Measurements from ENCODE around the gene TMC7.
A peak's percentile ranks its signal among the peaks of the same experiment; 100 is the strongest.

TMC7 gene

GRCh38 chr16:19094542-19095365, 111.0 kb downstream of the TMC7 start:
- no peak for TF ChIP-seq Cebpa-rat (IDR thresholded peaks at IDR 0.05)
- Histone ChIP-seq H3K9ac (no peak overlapping the region), H3K4me1 (no peaks in the 10 kb centered on the region), H3K36me3 (no peaks in the 10 kb centered on the region), H3K4me2 (no peak overlapping the region), H4K20me1 (no peaks in the 10 kb centered on the region), H3K27ac (no peak overlapping the region), H3K27me3 (no peaks in the 10 kb centered on the region), H3K4me3 (no peak overlapping the region), H3K9me3 (peaks cover 10% of the 10 kb centered on the region)

DNA sequence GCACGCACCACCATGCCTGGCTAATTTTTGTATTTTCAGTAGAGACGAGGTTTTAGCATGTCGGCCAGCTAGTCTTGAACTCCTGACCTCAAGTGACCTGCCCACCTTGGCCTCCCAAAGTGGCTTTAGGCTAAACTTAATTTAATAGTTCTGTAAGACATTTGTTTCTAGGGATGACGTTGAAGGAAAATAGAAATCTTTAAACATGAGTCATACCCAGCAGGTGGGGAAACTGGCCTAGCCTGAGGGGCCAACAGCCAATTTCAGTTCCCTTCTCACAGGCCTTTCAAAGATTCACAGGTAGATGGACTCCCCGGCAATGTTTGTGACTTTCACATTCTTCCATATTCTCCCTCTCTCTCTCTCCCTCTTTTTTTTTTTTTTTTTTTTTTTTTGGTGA, 111.9 kb downstream of the TMC7 start:
- Histone ChIP-seq H3K4me1 (no peaks in the 10 kb centered on the region), H3K27me3 (no peaks in the 10 kb centered on the region), H4K20me1 (no peaks in the 10 kb centered on the region), H3K36me3 (no peaks in the 10 kb centered on the region), H3K9me3 (peaks cover 10% of the 10 kb centered on the region), H3K9ac (no peak overlapping the region), H3K27ac (no peak overlapping the region), H3K4me3 (no peak overlapping the region), H3K4me2 (no peak overlapping the region)
- no peak for TF ChIP-seq Cebpa-rat (IDR thresholded peaks at IDR 0.05)

DNA sequence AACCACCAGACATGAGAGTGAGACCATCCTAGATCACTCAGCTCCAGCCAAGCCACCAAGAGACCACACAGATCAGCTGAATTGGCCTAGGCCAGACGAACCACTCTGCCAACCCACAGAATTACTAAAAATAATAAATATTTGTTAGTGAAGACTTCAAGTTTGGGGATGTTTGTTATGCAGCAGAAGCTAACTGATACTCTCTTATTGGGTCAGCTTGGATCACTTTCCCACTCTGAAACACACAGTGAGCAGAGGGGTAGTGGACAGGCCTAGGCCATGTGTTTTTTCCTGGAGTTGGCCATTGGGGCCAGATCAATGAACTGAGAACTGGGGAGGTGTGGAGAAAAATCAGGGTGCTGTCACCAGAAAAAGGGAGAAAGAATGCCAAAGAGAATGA, 114.4 kb downstream of the TMC7 start:
- no peaks in the 10 kb centered on the region for H3K27me3 ChIP-seq
- no peaks in the 10 kb centered on the region for H4K20me1 ChIP-seq
- H3K27ac ChIP-seq: no peak overlapping the region
- no peak overlapping the region for H3K9ac ChIP-seq
- no peak overlapping the region for H3K4me2 ChIP-seq
- H3K9me3 ChIP-seq: peaks cover 5% of the 10 kb centered on the region
- H3K36me3 ChIP-seq: no peaks in the 10 kb centered on the region
- H3K4me3 ChIP-seq: no peak overlapping the region
- no peaks in the 10 kb centered on the region for H3K4me1 ChIP-seq
- no peak for TF ChIP-seq Cebpa-rat (IDR thresholded peaks at IDR 0.05)

GRCh38 chr16:19102187-19102872, 118.6 kb downstream of the TMC7 start:
- Histone ChIP-seq H4K20me1 (no peaks in the 10 kb centered on the region), H3K4me2 (no peak overlapping the region), H3K36me3 (no peaks in the 10 kb centered on the region), H3K27me3 (no peaks in the 10 kb centered on the region), H3K4me1 (peaks cover 22% of the 10 kb centered on the region), H3K4me3 (no peak overlapping the region), H3K9me3 (peaks cover 5% of the 10 kb centered on the region), H3K27ac (no peak overlapping the region), H3K9ac (no peak overlapping the region)
- TF ChIP-seq Cebpa-rat (IDR thresholded peaks at IDR 0.05): no peak

DNA sequence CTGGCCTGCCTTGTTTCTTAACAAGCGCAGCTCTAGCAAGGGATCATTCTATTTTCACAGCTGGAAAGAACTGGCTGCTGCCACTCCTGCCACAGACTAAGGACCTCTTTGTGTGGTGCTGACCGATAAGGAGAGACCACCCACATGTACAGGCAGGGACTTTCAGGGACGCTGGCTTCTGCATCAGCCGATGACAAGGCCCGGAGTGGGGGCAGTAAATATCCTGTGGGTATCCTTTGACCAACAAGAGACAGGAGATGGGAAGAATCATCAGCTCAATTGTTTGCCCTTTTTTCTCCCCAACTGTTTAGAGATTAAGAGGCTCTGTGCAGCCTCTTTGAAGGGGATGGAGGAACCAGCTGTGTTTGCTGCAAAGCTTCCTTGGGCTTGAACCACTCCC, 120.9 kb downstream of the TMC7 start:
- H3K4me3 ChIP-seq: no peak overlapping the region
- no peaks in the 10 kb centered on the region for H3K27me3 ChIP-seq
- H3K27ac ChIP-seq: no peak overlapping the region
- H3K36me3 ChIP-seq: no peaks in the 10 kb centered on the region
- H4K20me1 ChIP-seq: no peaks in the 10 kb centered on the region
- H3K4me1 ChIP-seq: peaks cover 34% of the 10 kb centered on the region
- H3K9ac ChIP-seq: no peak overlapping the region
- no peaks in the 10 kb centered on the region for H3K9me3 ChIP-seq
- no peak overlapping the region for H3K4me2 ChIP-seq
- TF ChIP-seq Cebpa-rat (IDR thresholded peaks at IDR 0.05): no peak

GRCh38 chr16:19105131-19105530, 121.4 kb downstream of the TMC7 start:
- Histone ChIP-seq H3K36me3 (no peaks in the 10 kb centered on the region), H3K4me2 (peak overlapping the region; percentile 84; the same call in 1 of the 2 replicates), H3K4me3 (no peak overlapping the region), H3K9ac (no peak overlapping the region), H3K27ac (no peak overlapping the region), H3K9me3 (no peaks in the 10 kb centered on the region), H3K4me1 (peaks cover 34% of the 10 kb centered on the region), H4K20me1 (no peaks in the 10 kb centered on the region), H3K27me3 (no peaks in the 10 kb centered on the region)
- no peak for TF ChIP-seq Cebpa-rat (IDR thresholded peaks at IDR 0.05)

DNA sequence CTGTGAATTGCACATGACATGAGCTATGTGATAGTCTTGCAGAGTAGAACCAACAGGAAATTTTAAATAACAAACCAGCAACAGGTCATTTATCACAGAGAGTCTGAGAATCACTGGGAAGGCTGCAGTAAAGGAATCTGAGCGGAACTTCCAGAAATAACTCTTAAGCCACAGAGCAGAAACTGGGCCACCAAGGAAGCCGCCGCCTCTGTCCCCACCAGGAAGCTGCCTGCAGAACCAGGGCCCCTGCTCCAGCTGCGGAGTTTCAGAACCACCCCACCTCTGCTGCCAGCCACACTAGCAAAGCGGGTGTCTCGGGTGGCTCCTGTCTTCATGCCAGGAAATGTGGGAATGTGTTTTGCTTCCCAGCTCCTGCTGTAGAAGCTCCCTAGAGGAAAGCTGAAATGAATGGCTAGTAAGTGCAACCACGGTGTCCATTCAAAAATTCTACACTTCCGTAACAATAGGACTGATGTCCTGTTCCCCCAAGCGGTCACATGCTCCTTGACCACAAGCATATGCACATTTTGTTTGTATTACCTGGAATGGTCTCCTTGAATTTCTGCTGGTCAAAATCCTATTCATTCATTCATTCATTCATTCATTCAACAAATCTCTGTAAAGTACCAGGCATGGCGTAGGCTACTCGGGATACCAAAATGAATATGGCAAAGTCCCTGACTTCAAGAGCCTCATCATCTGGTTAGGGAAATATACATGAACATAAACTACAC, 122.3 kb downstream of the TMC7 start:
- Histone ChIP-seq H3K4me3 (no peak overlapping the region), H4K20me1 (no peaks in the 10 kb centered on the region), H3K9ac (peak overlapping the region; percentile 35; the same call in 1 of the 2 replicates), H3K4me2 (peak overlapping the region; percentile 84), H3K36me3 (no peaks in the 10 kb centered on the region), H3K4me1 (peaks cover 34% of the 10 kb centered on the region), H3K9me3 (no peaks in the 10 kb centered on the region), H3K27ac (no peak overlapping the region), H3K27me3 (no peaks in the 10 kb centered on the region)
- no peak for TF ChIP-seq Cebpa-rat (IDR thresholded peaks at IDR 0.05)

GRCh38 chr16:19106625-19107020, 122.9 kb downstream of the TMC7 start:
- no peak for TF ChIP-seq Cebpa-rat (IDR thresholded peaks at IDR 0.05)
- Histone ChIP-seq H3K4me2 (peak overlapping the region; percentile 84), H3K9me3 (no peaks in the 10 kb centered on the region), H3K36me3 (no peaks in the 10 kb centered on the region), H4K20me1 (no peaks in the 10 kb centered on the region), H3K27ac (no peak overlapping the region), H3K9ac (no peak overlapping the region), H3K4me3 (no peak overlapping the region), H3K4me1 (peaks cover 34% of the 10 kb centered on the region), H3K27me3 (no peaks in the 10 kb centered on the region)

- Histone ChIP-seq H3K4me2 (peak overlapping the region; percentile 59), H3K9me3 (no peaks in the 10 kb centered on the region), H3K4me3 (no peak overlapping the region), H4K20me1 (no peaks in the 10 kb centered on the region), H3K4me1 (peaks cover 38% of the 10 kb centered on the region), H3K27me3 (no peaks in the 10 kb centered on the region; the same call in 1 of the 2 replicates), H3K27ac (no peak overlapping the region), H3K36me3 (no peaks in the 10 kb centered on the region), H3K9ac (no peak overlapping the region)
- TF ChIP-seq Cebpa-rat (IDR thresholded peaks at IDR 0.05): no peak
These were observed 124.9 kb downstream of the TMC7 start for GRCh38 chr16:19108409-19109287.

All from BLaER1 (cell line).